ENCODE measurements around the gene PITPNC1. TPM values are rescaled to one million over a fixed set of nuclear protein-coding genes. Genes with fewer than 3 reads are reported as not detected.

PITPNC1 gene
- total RNA-seq, 1 donor from 2014 or later, result 19.3 TPM

DNA sequence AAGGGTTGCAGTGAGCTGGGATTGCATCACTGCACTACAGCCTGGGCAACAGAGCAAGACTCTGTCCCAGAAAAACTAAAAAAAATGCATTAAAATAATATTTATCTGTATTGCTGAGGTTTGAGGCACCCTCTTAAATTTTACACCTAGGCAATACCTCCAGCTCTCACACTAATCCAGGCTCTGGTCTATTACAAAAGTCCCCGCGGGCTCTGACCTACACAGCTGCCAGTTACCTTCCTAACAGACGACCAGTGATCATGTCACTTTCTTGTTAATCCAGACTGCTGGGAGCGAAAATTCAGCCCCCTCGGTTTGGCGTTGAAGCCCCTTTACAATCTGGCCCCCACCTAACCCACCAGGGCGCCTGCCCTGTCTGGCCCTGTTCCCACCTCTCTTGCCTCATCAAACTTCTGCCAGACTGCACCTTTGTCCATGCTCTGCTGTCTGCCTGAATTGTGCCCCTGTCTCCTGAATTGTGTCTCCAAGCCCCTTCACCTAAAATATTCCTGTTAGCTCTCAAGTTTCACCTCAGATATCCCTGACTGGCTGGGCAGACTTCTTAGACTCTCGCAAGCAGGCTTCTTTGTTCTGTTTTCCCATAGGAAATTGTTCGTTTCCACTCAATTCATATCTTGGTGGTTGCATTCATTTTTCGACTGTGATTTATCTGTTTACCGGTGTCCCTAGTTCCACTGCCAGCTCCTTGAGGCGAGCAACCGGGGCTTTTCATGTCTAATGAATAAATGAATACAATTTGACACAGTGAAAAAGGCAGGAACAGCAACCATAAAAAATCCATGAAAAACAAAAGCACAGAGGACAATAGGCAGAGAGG lies 65.9 kb downstream of the PITPNC1 start:
- H3K36me3 Mint-ChIP-seq (ENCODE audit: low read depth), result no peaks in the 10 kb centered on the region
- ATAC-seq (ENCODE audit: low read depth) (no peak), DNase-seq (no peak)
- no peaks in the 10 kb centered on the region for H3K27me3 Mint-ChIP-seq
- TF ChIP-seq, protein P1, sequence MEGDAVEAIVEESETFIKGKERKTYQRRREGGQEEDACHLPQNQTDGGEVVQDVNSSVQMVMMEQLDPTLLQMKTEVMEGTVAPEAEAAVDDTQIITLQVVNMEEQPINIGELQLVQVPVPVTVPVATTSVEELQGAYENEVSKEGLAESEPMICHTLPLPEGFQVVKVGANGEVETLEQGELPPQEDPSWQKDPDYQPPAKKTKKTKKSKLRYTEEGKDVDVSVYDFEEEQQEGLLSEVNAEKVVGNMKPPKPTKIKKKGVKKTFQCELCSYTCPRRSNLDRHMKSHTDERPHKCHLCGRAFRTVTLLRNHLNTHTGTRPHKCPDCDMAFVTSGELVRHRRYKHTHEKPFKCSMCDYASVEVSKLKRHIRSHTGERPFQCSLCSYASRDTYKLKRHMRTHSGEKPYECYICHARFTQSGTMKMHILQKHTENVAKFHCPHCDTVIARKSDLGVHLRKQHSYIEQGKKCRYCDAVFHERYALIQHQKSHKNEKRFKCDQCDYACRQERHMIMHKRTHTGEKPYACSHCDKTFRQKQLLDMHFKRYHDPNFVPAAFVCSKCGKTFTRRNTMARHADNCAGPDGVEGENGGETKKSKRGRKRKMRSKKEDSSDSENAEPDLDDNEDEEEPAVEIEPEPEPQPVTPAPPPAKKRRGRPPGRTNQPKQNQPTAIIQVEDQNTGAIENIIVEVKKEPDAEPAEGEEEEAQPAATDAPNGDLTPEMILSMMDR (IDR thresholded peaks at IDR 0.05), result no peak
- CTCF ChIA-PET, result no interaction called here
- H3K9me3 Mint-ChIP-seq, result no peaks in the 10 kb centered on the region
- intact Hi-C loops (cut with micrococcal nuclease), result no loop called here
- no peak overlapping the region for H3K27ac Mint-ChIP-seq
- H3K4me1 Mint-ChIP-seq, result peaks cover 12% of the 10 kb centered on the region
- no peak overlapping the region for H3K4me3 Mint-ChIP-seq
- POLR2A ChIA-PET, result no interaction called here

DNA sequence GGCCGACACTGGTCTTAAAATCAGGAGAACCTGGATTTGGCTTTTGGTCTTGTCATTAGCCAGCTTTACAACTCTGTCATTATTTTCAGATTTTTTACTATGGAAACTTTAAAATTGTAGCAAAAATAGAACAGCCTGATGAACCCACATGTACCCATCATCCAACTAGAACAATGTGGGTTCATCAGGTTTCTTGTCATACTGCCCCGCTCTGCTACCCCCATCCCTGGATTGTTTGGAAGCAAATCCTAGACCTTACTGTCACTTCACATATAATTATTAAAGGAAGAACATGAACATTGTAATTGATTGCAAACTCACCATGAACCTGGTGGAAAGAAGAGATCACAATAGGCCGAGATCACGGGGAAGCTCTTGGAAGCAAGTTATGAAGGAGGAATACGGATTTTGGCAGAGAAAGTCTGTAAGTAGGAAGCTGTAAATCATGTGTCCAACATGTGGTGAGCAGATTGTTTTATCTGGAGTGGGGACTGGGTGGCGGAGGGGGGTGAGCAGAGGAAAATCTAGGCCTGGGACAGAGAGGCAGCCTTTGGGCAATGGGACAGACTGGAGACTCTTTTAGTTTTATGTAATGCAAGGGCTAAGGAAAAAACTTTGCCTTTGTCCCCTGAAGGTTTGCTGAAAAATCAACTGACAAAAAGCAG lies 67.0 kb downstream of the PITPNC1 start:
- H3K27ac Mint-ChIP-seq, result peak overlapping the region; percentile 0

DNA sequence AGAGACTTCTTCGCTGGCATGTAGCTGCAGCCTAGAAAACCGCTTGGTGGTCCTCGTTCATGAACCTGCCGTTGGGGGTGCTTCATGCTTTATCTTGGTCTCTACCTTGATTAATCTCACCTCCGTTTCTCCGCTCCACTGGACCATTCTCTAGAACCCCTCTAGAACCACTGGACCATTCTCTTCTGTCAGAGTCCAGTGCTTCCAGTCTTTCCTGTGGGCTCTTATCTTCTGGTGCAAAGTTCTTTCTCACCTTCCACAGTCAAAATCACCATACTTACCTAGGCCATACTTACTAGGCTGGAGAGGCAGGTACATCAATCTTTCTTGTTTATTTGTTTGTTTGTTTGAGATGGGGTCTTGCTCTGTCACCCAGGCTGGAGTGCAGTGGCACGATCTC lies 71.4 kb downstream of the PITPNC1 start:
- TF ChIP-seq, protein P1 (IDR thresholded peaks at IDR 0.05), result no peak
- intact Hi-C loops (cut with micrococcal nuclease), result no loop called here
- ChIA-PET POLR2A (no interaction called here), CTCF (no interaction called here)
- Mint-ChIP-seq H3K36me3 (ENCODE audit: low read depth) (no peaks in the 10 kb centered on the region), H3K4me3 (no peak overlapping the region), H3K27me3 (no peaks in the 10 kb centered on the region), H3K4me1 (peaks cover 33% of the 10 kb centered on the region), H3K27ac (no peak overlapping the region), H3K9me3 (no peaks in the 10 kb centered on the region)
- no peak for ATAC-seq (ENCODE audit: low read depth)
- no peak for DNase-seq

More for the DNA sequence above, 67.0 kb downstream of the PITPNC1 start:
- DNase-seq (no peak), ATAC-seq (ENCODE audit: low read depth) (no peak)
- Mint-ChIP-seq H3K4me1 (peaks cover 20% of the 10 kb centered on the region), H3K36me3 (ENCODE audit: low read depth) (no peaks in the 10 kb centered on the region), H3K27me3 (no peaks in the 10 kb centered on the region), H3K4me3 (no peak overlapping the region), H3K9me3 (no peaks in the 10 kb centered on the region)
- TF ChIP-seq, protein P1 (IDR thresholded peaks at IDR 0.05), result no peak
- ChIA-PET POLR2A (no interaction called here), CTCF (no interaction called here)
- intact Hi-C loops (cut with micrococcal nuclease), result no loop called here

DNA sequence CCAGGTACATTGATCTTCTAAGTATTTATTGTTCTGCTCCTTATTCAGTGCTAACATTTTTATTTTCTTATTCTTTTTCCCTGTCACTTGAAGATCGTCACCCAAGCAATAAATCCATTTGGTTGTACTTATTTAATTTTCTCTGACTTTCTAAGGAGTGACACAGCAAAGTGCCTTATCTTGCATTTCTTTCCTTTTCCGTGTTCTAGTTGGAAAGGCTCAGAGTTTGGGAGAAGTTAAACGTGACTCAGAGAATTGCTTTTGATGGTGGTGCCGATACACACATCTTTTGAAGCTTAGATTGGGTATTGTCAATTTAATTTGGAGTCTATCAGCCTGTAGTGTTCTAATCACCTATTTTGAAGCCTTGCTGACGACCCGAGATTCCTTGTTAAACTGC lies 72.0 kb downstream of the PITPNC1 start:
- ATAC-seq (ENCODE audit: low read depth), result no peak
- no peak overlapping the region for H3K4me3 Mint-ChIP-seq
- intact Hi-C loops (cut with micrococcal nuclease), result no loop called here
- no peak overlapping the region for H3K27ac Mint-ChIP-seq
- ChIA-PET CTCF (no interaction called here), POLR2A (interaction anchor here (0.5 kb wide), 1 partner anchor 13 kb away, joined by 6 read pairs; no protein-coding TSS in a partner anchor)
- H3K4me1 Mint-ChIP-seq, result peaks cover 34% of the 10 kb centered on the region
- no peaks in the 10 kb centered on the region for H3K36me3 Mint-ChIP-seq (ENCODE audit: low read depth)
- TF ChIP-seq, protein P1 (IDR thresholded peaks at IDR 0.05), result no peak
- DNase-seq, result no peak
- H3K9me3 Mint-ChIP-seq, result no peaks in the 10 kb centered on the region
- H3K27me3 Mint-ChIP-seq, result no peaks in the 10 kb centered on the region
